ENCODE results near the gene CDKAL1. TPM values are rescaled to one million over a fixed set of nuclear protein-coding genes. Genes with fewer than 3 reads are reported as not detected.
A peak's percentile ranks its signal among the peaks of the same experiment; 100 is the strongest.

CDKAL1 gene
- total and polyA plus RNA-seq, 10 of the 15 experiments (the other 5 are each of a cell fraction or from before 2014, with no cell fraction given), result 10.7 to 26.9 (median 17.3) TPM

GRCh38 chr6:20722455-20722854 lies 188.2 kb downstream of the CDKAL1 start (continued):
- TF ChIP-seq NKRF (conservative IDR thresholded peaks at IDR 0.05) (no peak), TCF3 (IDR thresholded peaks at IDR 0.05; ENCODE audit: borderline replicate concordance, insufficient read depth, low read depth, low read length) (no peak), IKZF1 (conservative IDR thresholded peaks at IDR 0.05) (peak; percentile 22; the same call in 1 of the 2 replicates), ZBED1 (IDR thresholded peaks at IDR 0.05; ENCODE audit: borderline replicate concordance) (no peak), BACH1 (IDR thresholded peaks at IDR 0.05; ENCODE audit: borderline replicate concordance) (no peak), MTA3 (IDR thresholded peaks at IDR 0.05; ENCODE audit: borderline replicate concordance, low read length) (no peak), CHD2 (IDR thresholded peaks at IDR 0.05; ENCODE audit: borderline replicate concordance, low read depth, low read length) (no peak), ZNF24 (IDR thresholded peaks at IDR 0.05) (no peak), ZBTB40 (IDR thresholded peaks at IDR 0.05; ENCODE audit: borderline replicate concordance) (no peak), RB1 (IDR thresholded peaks at IDR 0.05; ENCODE audit: borderline replicate concordance) (no peak), ZBTB4 (CRISPR knock-in tag; IDR thresholded peaks at IDR 0.05) (no peak), SIN3A (IDR thresholded peaks at IDR 0.05; ENCODE audit: low read depth, low read length) (no peak), EP300 (IDR thresholded peaks at IDR 0.05; ENCODE audit: borderline replicate concordance in 1 of 2, control insufficient read depth in 1 of 2, low read depth in 2 of 2, low read length in 2 of 2) (no peak)
